ENCODE data around the gene RELL2. TPM values are rescaled to one million over a fixed set of nuclear protein-coding genes. Genes with fewer than 3 reads are reported as not detected.

Gene RELL2
- total RNA-seq, 1 donor from 2014 or later: 1.0 TPM

- H3K27me3 ChIP-seq (ENCODE audit: low read depth): no peaks in the 10 kb centered on the region
- peaks cover 10% of the 10 kb centered on the region for H3K4me1 ChIP-seq
- no peaks in the 10 kb centered on the region for H3K9me3 ChIP-seq (replicated peaks)
- no peak overlapping the region for H3K27ac ChIP-seq (replicated peaks)
- H3K4me3 ChIP-seq: no peak overlapping the region
- TF ChIP-seq CTCF (IDR thresholded peaks at IDR 0.05; ENCODE audit: borderline replicate concordance): no peak
- no peak for DNase-seq
- intact Hi-C loops (cut with micrococcal nuclease): loop anchor here (5.0 kb wide), 1 partner anchor 36 kb away; no protein-coding TSS in a partner anchor
- H3K36me3 ChIP-seq: peaks cover 84% of the 10 kb centered on the region
Observed at GRCh38 chr5:141623611-141624010, 13.2 kb upstream of the RELL2 start.

- no peak for TF ChIP-seq CTCF (IDR thresholded peaks at IDR 0.05; ENCODE audit: borderline replicate concordance)
- DNase-seq: no peak
- no peaks in the 10 kb centered on the region for H3K27me3 ChIP-seq (ENCODE audit: low read depth)
- intact Hi-C loops (cut with micrococcal nuclease): no loop called here
- H3K36me3 ChIP-seq: peaks cover 72% of the 10 kb centered on the region
- no peaks in the 10 kb centered on the region for H3K9me3 ChIP-seq (replicated peaks)
- H3K27ac ChIP-seq (replicated peaks): no peak overlapping the region
- H3K4me3 ChIP-seq: no peak overlapping the region
- H3K4me1 ChIP-seq: peaks cover 15% of the 10 kb centered on the region
Observed at GRCh38 chr5:141628175-141628788, 8.5 kb upstream of the RELL2 start.

GRCh38 chr5:141630570-141631140 lies 6.1 kb upstream of the RELL2 start:
- DNase-seq: no peak
- H3K27me3 ChIP-seq (ENCODE audit: low read depth): no peaks in the 10 kb centered on the region
- intact Hi-C loops (cut with micrococcal nuclease): no loop called here
- peaks cover 30% of the 10 kb centered on the region for H3K4me1 ChIP-seq
- H3K9me3 ChIP-seq (replicated peaks): no peaks in the 10 kb centered on the region
- peaks cover 49% of the 10 kb centered on the region for H3K36me3 ChIP-seq
- H3K27ac ChIP-seq (replicated peaks): no peak overlapping the region
- TF ChIP-seq CTCF (IDR thresholded peaks at IDR 0.05; ENCODE audit: borderline replicate concordance): no peak
- H3K4me3 ChIP-seq: no peak overlapping the region

- Histone ChIP-seq H3K4me3 (no peak overlapping the region), H3K27me3 (ENCODE audit: low read depth) (no peaks in the 10 kb centered on the region), H3K27ac (replicated peaks) (no peak overlapping the region), H3K9me3 (replicated peaks) (no peaks in the 10 kb centered on the region), H3K36me3 (peaks cover 29% of the 10 kb centered on the region), H3K4me1 (peaks cover 49% of the 10 kb centered on the region)
- DNase-seq: no peak
- no peak for TF ChIP-seq CTCF (IDR thresholded peaks at IDR 0.05; ENCODE audit: borderline replicate concordance)
- intact Hi-C loops (cut with micrococcal nuclease): no loop called here
Observed at GRCh38 chr5:141632650-141633049, 4.1 kb upstream of the RELL2 start.

GRCh38 chr5:141633871-141634561 lies 2.8 kb upstream of the RELL2 start:
- Histone ChIP-seq H3K4me3 (no peak overlapping the region), H3K9me3 (replicated peaks) (no peaks in the 10 kb centered on the region), H3K27me3 (ENCODE audit: low read depth) (no peaks in the 10 kb centered on the region), H3K27ac (replicated peaks) (no peak overlapping the region), H3K36me3 (peaks cover 15% of the 10 kb centered on the region), H3K4me1 (peaks cover 55% of the 10 kb centered on the region)
- DNase-seq: no peak
- intact Hi-C loops (cut with micrococcal nuclease): no loop called here
- TF ChIP-seq CTCF (IDR thresholded peaks at IDR 0.05; ENCODE audit: borderline replicate concordance): no peak
